GM18502 (cell line): ENCODE data around the gene METAP1D.
"Not testable (repeated sequence)": the region's sequence is repeated elsewhere in the genome, so short reads cannot be mapped to it uniquely, and the experiment has no call there.

Experiments used
- ATAC-seq: cut with Tn5 transposase; IDR thresholded peaks from one replicate; pipeline ENCODE4 v1.9.1; 2021; ENCODE audit warnings: mild to moderate bottlenecking; ENCODE audit not compliant: unreplicated experiment, poor library complexity

Gene METAP1D

DNA sequence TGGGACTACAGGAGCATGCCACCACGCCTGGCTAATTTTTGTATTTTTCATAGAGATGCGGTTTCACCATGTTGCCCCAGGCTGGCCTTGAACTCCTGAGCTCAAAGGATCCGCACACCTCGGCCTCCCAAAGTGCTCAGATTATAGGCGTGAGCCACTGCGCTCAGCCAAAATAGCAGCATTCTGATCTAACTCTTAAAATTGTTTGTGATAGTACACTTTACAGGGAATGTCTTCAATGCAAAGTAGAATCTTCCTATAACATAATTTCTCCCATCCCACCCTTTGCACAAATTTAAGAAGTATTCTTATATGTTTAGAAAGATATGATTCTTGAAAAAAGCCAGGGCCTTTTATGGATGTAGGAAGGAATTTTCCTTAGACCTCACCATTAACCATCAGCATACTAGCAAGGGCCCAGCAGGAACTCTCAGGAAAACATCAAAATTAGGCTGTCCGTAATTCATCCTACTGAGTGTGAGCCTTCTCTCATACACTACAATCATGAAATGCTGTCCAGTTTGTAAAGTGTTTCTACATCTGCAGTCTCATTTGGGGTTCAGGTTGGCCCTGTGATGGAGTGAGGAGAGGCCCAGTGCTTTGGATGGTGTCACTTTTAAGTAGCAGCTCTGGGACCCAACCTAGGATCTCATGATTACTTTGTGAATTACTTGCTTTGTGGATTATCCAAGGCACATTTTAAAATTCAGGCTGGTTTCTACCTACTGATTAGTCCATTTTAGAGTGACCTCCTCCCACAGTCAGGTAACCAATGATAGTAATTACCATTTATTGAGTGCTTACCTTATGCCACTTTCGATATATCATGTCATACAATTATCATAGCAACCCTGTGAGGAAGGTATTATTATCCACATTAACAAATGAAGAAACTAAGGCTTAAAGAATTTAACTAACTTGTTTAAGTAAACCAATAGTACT lies 48.1 kb downstream of the METAP1D start:
- ATAC-seq, result no peak

- ATAC-seq, result no peak
Observed at GRCh38 chr2:172048508-172049503, 49.1 kb downstream of the METAP1D start.

DNA sequence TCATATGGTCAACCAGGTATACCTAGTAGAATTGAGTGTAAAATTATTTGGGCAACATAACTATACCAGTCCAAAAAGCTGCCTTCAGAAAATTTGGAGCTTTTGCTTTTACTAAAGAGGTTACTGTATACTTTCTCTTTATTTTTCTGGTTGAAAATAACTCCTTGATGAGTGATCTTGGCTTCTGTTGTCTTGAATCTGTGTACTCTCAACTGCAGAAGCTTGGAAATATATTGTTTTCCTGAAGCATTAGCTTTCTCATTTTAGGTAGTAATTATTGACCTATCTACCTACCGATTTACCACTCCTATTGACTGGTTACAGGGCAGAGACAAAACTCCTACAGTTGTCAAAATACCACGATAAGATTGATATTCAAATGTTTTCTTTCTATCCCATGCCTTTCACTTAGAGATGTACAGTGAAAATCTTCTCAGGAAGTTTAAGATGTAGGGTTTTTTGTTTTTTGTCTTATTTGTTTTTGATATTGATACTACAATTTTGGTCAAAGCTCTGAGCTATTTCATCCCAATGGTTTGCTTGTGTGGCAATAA lies 49.9 kb downstream of the METAP1D start:
- ATAC-seq, result no peak

DNA sequence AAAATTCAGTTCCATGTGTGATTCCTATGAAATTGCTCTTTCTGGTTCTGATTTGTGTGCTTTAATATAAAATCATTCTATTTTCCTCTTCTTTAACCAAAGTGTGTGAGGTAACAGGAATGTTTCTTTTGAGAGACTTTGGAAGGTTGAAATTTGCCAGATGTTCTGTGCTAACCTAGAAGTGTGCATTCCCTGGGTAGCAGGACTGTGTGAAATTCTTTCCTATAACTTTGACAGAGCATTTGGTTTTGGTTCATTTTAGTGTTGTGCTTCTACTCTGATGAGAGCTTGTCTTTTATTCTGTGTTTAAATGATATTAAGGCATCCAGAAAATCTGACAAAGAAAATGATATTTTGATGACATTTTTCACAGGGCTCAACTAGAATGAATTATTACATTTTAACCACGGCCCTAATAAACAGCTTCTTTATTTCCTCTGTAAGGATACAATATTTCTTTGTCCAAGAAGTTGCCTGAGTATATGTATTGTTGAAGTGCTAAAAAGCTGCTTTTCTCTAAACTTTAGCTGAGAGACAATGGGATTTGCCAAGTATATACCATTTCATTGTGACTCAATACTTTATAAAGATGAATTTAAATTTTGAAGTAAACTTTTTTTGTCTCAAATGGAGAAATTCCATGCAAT lies 50.8 kb downstream of the METAP1D start:
- no peak for ATAC-seq

DNA sequence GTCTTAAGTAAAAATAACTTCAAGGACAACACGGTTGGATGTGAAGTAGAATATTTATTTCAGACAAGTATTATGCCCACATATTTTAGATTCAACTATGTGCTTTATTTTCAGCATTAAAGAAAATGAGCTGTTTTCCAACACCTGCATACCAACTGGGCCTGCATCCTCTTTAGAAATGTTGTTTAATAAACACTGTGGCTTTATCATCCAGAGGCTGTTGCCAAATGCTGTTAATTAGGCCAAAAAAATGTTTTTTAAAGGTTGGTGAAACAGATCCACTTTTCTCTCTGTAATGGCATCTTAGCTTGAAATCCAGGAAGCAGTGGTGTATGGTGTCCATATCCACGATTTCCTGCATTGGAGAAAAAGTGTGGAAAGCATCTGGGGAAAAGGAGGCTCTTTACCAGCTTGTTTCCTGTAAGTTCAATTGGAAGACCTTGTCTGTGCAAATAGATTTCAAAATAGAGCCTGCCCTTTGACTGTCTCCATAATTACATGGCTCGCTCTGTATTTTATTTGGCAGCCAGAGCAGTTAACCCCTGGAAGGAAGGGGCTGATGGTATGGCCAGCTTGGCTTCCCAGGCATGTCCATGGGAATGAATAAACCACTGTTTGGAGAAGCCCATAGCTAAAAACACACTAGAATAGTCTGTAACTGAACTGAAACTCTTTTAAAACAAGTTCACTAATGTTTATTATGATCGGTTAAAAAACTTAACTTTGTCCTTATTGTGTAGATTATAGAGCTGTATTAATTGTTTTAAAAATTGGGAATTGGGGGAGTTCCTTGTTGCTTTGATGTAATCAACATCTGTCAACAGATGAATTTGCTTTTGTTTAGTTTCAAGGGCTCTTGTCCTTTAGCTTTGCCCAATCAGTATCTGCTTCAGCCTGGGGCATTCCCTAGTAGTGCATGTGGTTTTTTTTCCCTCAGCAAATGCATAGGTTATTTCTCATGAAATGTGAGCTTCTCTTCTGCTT lies 52.5 kb downstream of the METAP1D start:
- ATAC-seq, result no peak

- ATAC-seq, result no peak
Observed at GRCh38 chr2:172053486-172053885, 53.7 kb downstream of the METAP1D start.

GRCh38 chr2:172056293-172056692 lies 56.5 kb downstream of the METAP1D start:
- no peak for ATAC-seq

DNA sequence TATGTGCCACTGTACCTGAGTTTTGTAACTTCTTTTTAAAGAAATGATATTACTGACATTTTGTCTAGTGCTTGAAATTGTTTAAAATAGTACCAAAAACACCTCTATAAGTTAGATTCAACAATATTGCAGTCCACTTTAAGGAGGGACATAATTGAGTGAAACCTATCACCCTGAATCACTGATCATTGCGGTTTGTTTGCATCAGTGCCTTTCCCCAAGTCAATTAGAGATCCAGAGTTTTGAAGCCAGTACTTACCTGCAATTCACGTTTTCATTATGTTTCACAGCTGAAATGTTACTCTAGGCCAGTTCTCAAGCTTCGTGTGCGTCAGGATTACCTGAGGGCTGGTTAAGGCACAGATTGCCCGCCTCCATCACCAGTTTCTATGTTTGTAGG lies 58.9 kb downstream of the METAP1D start:
- ATAC-seq, result no peak

GRCh38 chr2:172060118-172060517 lies 60.4 kb downstream of the METAP1D start:
- ATAC-seq, result not testable (repeated sequence)

- no peak for ATAC-seq
Observed at GRCh38 chr2:172062402-172063004, 62.8 kb downstream of the METAP1D start.

DNA sequence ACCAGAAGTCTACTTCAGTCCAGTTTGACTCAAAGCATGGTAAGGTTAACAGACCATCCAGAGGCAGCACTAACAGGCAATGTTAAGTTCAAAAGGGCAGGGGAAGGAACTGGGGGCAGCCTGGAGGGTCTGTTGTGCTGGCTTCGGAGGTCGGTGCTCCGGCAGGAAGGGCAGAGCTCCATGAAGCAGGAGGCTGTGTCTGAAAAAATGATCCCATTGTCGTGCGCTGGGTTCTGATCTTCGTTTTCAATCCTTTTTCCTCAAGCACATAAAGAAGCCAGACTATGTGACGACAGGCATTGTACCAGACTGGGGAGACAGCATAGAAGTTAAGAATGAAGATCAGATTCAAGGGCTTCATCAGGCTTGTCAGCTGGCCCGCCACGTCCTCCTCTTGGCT lies 63.7 kb downstream of the METAP1D start:
- ATAC-seq, result no peak

GRCh38 chr2:172065111-172065510 lies 65.4 kb downstream of the METAP1D start:
- ATAC-seq, result no peak

DNA sequence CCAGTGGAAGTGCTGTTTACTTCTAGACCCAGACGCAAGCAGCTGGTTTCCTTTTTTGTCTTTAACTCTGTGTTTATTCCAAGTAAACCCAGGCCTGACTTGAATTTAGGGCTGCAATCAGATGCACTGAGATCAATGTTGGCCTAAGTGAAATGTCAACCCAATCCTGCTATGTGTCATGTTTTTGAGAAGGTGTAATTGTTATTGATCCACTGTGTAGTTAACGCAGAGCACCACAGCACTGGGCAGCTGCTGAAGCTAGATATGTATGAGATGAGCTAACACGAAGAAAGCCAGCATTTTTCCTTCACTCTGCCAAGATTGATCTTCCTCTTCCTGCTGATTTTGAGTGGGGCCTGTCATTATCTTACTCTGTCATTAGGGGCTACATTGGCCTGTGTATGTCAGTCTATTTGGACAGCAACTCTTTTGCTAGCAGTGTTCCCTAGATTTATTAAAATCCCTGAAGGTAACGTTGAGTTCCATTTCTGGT lies 66.7 kb downstream of the METAP1D start:
- no peak for ATAC-seq

DNA sequence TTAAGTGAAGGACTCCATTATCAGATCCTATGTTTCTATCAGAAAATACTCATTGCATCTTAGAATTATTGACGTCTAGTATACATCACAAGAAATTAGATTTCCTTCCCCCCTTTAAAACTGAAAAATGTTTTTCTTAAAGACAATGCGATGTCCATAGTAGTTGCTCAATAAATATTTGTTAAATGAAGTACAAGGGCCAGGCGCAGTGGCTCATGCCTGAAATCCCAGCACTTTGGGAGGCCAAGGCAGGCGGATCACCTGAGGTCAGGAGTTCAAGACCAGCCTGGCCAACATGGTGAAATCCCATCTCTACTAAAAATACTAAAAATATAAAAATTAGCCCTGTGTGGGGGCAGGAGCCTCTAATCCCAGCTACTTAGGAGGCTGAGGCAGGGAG lies 68.2 kb downstream of the METAP1D start:
- ATAC-seq, result not testable (repeated sequence)

DNA sequence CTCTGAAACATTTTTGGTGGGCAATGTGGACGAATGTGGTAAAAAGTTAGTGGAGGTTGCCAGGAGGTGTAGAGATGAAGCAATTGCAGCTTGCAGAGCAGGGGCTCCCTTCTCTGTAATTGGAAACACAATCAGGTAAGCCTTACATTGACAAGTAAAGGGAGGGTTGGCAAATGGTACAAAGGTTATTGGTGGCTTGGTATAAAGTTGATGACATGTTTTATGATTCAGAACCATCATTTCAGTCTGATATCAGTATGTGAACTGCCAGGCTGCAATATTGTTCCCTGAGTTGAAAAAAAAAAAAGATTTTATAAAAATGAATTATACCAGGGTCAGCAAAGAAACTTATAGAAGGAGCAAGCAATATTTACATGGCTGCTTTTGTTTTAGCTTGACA lies 71.2 kb downstream of the METAP1D start:
- ATAC-seq, result no peak

GRCh38 chr2:172072303-172072702 lies 72.5 kb downstream of the METAP1D start:
- ATAC-seq, result no peak

DNA sequence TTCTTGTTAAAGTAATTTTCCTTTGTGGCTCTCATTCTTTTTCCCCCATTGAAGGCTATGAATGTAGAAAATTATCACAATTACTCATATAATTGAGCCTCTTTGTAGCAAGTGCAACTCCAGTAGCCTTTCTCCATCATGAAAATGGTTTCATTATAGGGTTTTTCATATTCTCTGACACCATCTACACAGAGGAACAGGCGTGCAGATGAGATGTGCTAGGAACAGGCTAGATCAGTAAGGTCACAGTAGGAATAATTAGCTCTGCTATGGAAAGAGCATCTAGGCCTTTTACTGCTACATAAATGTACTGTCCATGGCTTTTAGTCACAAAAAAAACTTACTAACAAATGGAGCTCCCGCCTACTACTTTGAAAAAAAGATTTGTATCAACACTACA lies 73.0 kb downstream of the METAP1D start:
- ATAC-seq, result no peak

DNA sequence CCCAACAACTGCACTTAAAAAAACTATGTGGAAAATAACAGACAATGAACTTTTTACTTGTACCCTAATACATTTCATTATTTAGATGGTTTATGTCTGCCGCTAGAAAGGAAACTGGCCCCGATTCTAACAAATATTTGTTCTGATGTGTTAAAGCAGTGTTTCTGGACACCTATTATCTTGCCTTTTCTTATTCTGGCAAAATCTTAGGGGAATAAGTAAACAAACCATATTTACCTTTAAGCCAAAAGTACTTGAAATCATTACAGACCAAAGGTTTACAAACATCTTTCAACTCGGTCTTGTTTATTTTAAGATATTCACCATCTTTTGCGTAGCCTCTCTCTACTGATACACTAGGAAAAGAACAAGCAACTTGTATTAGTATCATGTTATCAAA lies 73.8 kb downstream of the METAP1D start:
- ATAC-seq, result no peak
